IMR-90 (cell line): ENCODE data around the gene EPHA2. TPM values are rescaled to one million over a fixed set of nuclear protein-coding genes. Genes with fewer than 3 reads are reported as not detected.

Experiments
- ATAC-seq: fragments of 200-7000 bp; cut with Tn5 transposase; 2 replicates; pipeline ENCODE4 v1.9.1; 2020; ENCODE audit warnings: low read depth, mild to moderate bottlenecking, moderate library complexity
- BruUV-seq: library from RNA; stranded (reverse); fragments of 400-500 nt; replicated peaks from 2 replicates; lab custom pipeline; 2021; lab: Mats Ljungman, UMichigan
- CTCF ChIA-PET: fragments of 300-600 bp; formaldehyde crosslinking; extraction: SDS; loops from one replicate; lab custom pipeline; 2021; ENCODE audit warnings: antibody characterized with exemption; lab: Yijun Ruan, JAX
- POLR2A ChIA-PET: fragments of 300-600 bp; sonication (Branson Sonifier 250); formaldehyde crosslinking; loops from one replicate; lab custom pipeline; 2022; ENCODE audit warnings: antibody characterized with exemption; ENCODE audit not compliant: unreplicated experiment; lab: Charles Lee
- DNase-seq: peaks from one replicate; pipeline ENCODE4 v3.0.0; 2013
- H2AFZ ChIP-seq: replicated peaks from 2 replicates; pipeline ENCODE3; 2013; ENCODE audit warnings: low read length, mild to moderate bottlenecking; ENCODE audit not compliant: poor library complexity
- H2AK5ac ChIP-seq: 2 replicates; pipeline ENCODE4 v1.6.1; 2013; ENCODE audit warnings: low read depth, low read length, inconsistent platforms
- H2AK9ac ChIP-seq: replicated peaks from 2 replicates; pipeline ENCODE3; 2013; ENCODE audit warnings: mild to moderate bottlenecking, low read depth, low read length, moderate library complexity; ENCODE audit not compliant: poor library complexity
- H2BK120ac ChIP-seq: 2 replicates; pipeline ENCODE4 v1.6.1; 2013; ENCODE audit warnings: low read depth, low read length, inconsistent platforms
- H2BK15ac ChIP-seq: 3 replicates; pipeline ENCODE4 v1.6.1; 2013; ENCODE audit warnings: low read depth, low read length, inconsistent platforms
- H2BK20ac ChIP-seq: 2 replicates; pipeline ENCODE4 v1.6.1; 2013; ENCODE audit warnings: low read depth, mild to moderate bottlenecking, inconsistent platforms, low read length, moderate library complexity
- H2BK5ac ChIP-seq: 2 replicates; pipeline ENCODE4 v1.6.1; 2013; ENCODE audit warnings: mild to moderate bottlenecking, low read depth, low read length, inconsistent platforms; ENCODE audit not compliant: poor library complexity, severe bottlenecking
- H3K14ac ChIP-seq: replicated peaks from 2 replicates; pipeline ENCODE4 v1.6.1; 2013; ENCODE audit warnings: low read depth, low read length, inconsistent platforms
- H3K18ac ChIP-seq: 2 replicates; pipeline ENCODE4 v1.6.1; 2013; ENCODE audit warnings: low read depth, low read length, control low read depth
- H3K23ac ChIP-seq: 2 replicates; pipeline ENCODE4 v1.6.1; 2013; ENCODE audit warnings: low read depth, low read length, inconsistent platforms
- H3K27ac ChIP-seq: 2 replicates; pipeline ENCODE4 v1.5.1; 2013; ENCODE audit warnings: mild to moderate bottlenecking, control low read depth, low read length; ENCODE audit not compliant: insufficient read depth
- H3K27me3 ChIP-seq: 2 replicates; pipeline ENCODE4 v1.6.1; 2013; ENCODE audit warnings: low read length; ENCODE audit not compliant: control insufficient read depth, insufficient read depth
- H3K36me3 ChIP-seq: 2 replicates; pipeline ENCODE4 v1.6.1; 2013; ENCODE audit warnings: low read length, mixed read lengths; ENCODE audit not compliant: control insufficient read depth, insufficient read depth
- H3K4ac ChIP-seq: 2 replicates; pipeline ENCODE4 v1.6.1; 2013; ENCODE audit warnings: low read depth, low read length, inconsistent platforms
- H3K4me1 ChIP-seq: 2 replicates; pipeline ENCODE4 v1.6.1; 2013; ENCODE audit warnings: low read length, mixed read lengths; ENCODE audit not compliant: control insufficient read depth, insufficient read depth
- H3K4me2 ChIP-seq: 2 replicates; pipeline ENCODE4 v1.6.1; 2013; ENCODE audit warnings: low read depth, mild to moderate bottlenecking, control low read depth, low read length, moderate library complexity
- H3K4me3 ChIP-seq: 2 replicates; pipeline ENCODE4 v1.5.1; 2013; ENCODE audit warnings: low read depth, mild to moderate bottlenecking, control low read depth, low read length, moderate library complexity; ENCODE audit not compliant: insufficient read depth
- H3K56ac ChIP-seq: 2 replicates; pipeline ENCODE4 v1.6.1; 2013; ENCODE audit warnings: low read length, inconsistent platforms; ENCODE audit not compliant: insufficient read depth; ENCODE audit errors: extremely low read depth
- H3K79me1 ChIP-seq, 2 experiments: 2 replicates each; pipeline ENCODE4 v1.6.1; 2013; ENCODE audit warnings: low read length in 2 of 2, inconsistent platforms in 1 of 2, low read depth in 1 of 2
- H3K9ac ChIP-seq: 2 replicates; pipeline ENCODE4 v1.6.1; 2013; ENCODE audit warnings: low read depth, low read length, control low read depth
- H3K9me1 ChIP-seq: 2 replicates; pipeline ENCODE4 v1.6.1; 2013; ENCODE audit warnings: low read length, inconsistent platforms; ENCODE audit not compliant: insufficient read depth
- H3K9me3 ChIP-seq: 2 replicates; pipeline ENCODE4 v1.6.1; 2013; ENCODE audit warnings: low read length; ENCODE audit not compliant: control insufficient read depth, insufficient read depth
- H4K20me1 ChIP-seq: 2 replicates; pipeline ENCODE4 v1.6.1; 2013; ENCODE audit warnings: low read length, inconsistent platforms; ENCODE audit not compliant: insufficient read depth
- H4K5ac ChIP-seq: 2 replicates; pipeline ENCODE4 v1.6.1; 2013; ENCODE audit warnings: mild to moderate bottlenecking, low read depth, low read length, control low read depth
- H4K8ac ChIP-seq, 2 experiments: 2 replicates each; pipeline ENCODE4 v1.6.1; 2013; ENCODE audit warnings: low read depth in 2 of 2, low read length in 2 of 2, control low read depth in 1 of 2, inconsistent platforms in 1 of 2
- H4K91ac ChIP-seq: 2 replicates; pipeline ENCODE4 v1.6.1; 2013; ENCODE audit warnings: low read depth, low read length, inconsistent platforms; ENCODE audit not compliant: insufficient read depth
- BHLHE40 ChIP-seq: fragments of 150-350 bp; IDR thresholded peaks from 2 replicates; pipeline ENCODE4 v1.6.1; 2016; ENCODE audit warnings: mild to moderate bottlenecking, low read depth, low read length
- CTCF ChIP-seq: conservative IDR thresholded peaks from 2 replicates; pipeline ENCODE4 v1.5.1; 2012; ENCODE audit warnings: mild to moderate bottlenecking, low read depth, low read length, improper control_type of control experiment
- FOS ChIP-seq: fragments of 150-350 bp; IDR thresholded peaks from 2 replicates; pipeline ENCODE4 v1.6.1; 2016; ENCODE audit warnings: low read depth, low read length
- MAFK ChIP-seq: IDR thresholded peaks from 2 replicates; pipeline ENCODE4 v1.6.1; 2012; ENCODE audit warnings: low read depth, low read length, improper control_type of control experiment
- POLR2A ChIP-seq: IDR thresholded peaks from 2 replicates; pipeline ENCODE4 v1.6.1; 2012; ENCODE audit warnings: mild to moderate bottlenecking, low read depth, low read length
- RAD21 ChIP-seq: IDR thresholded peaks from 2 replicates; pipeline ENCODE4 v1.6.1; 2012; ENCODE audit warnings: low read length, improper control_type of control experiment
- WGBS, 2 experiments: methylation state at CpG; one replicate each; pipeline versions ENCODE4 v1.1.5 to v1.1.7; 2013; ENCODE audit warnings: missing lambda C conversion rate in 2 of 2; ENCODE audit not compliant: insufficient read length in 1 of 2; ENCODE audit errors: extremely low coverage in 2 of 2; 5-methylcytosine and 5-hydroxymethylcytosine counted together
- dilution Hi-C: fragments of 300-500 bp; cut with HindIII; formaldehyde crosslinking; loops from one replicate; pipeline ENCODE4 v1.14.3; 2018; ENCODE audit warnings: low sequenced_read_pairs; ENCODE audit not compliant: unreplicated experiment
- in situ Hi-C: fragments of 300-500 bp; cut with MboI; formaldehyde crosslinking; loops from 3 replicates; pipeline ENCODE4 v1.14.3; 2019; ENCODE audit warnings: low sequenced_read_pairs, inconsistent platforms, mixed read lengths
- intact Hi-C: fragments of 100-400 bp; cut with micrococcal nuclease; formaldehyde crosslinking; loops from 2 replicates; pipeline ENCODE4 v1.10.0; 2022
- polyA plus RNA-seq, 3 experiments: library from polyadenylated mRNA; depleted of rRNA; stranded (reverse); fragments of >200 nt; gene quantifications; 2 replicates each; pipeline ENCODE4 v1.2.3, GENCODE V29; 2012; ENCODE audit warnings: low replicate concordance in 1 of 3
- total RNA-seq: library from RNA; depleted of rRNA; stranded (reverse); fragments of >200 nt; gene quantifications from 2 replicates; pipeline ENCODE4 v1.2.3, GENCODE V29; 2012

The EPHA2 gene
- total and polyA plus RNA-seq, 2 of the 4 experiments (the other 2 are of a cell fraction) = 24.0 to 72.6 TPM

GRCh38 chr1:16095447-16095846, 60.4 kb downstream of the EPHA2 start:
- in situ Hi-C loops = no loop called here
- H3K18ac ChIP-seq = no peak overlapping the region
- peak overlapping the region; percentile 43 for H2AFZ ChIP-seq
- no TSS peak for BruUV-seq
- intact Hi-C loops = no loop called here
- H3K4me3 ChIP-seq = no peak overlapping the region
- H2BK20ac ChIP-seq = no peak overlapping the region
- no peak overlapping the region for H3K14ac ChIP-seq
- H3K56ac ChIP-seq = no peak overlapping the region
- ATAC-seq (no peak), DNase-seq (no peak)
- ChIA-PET CTCF (no interaction called here), POLR2A (no interaction called here)
- TF ChIP-seq MAFK (no peak), BHLHE40 (no peak), RAD21 (no peak), POLR2A (no peak), CTCF (no peak), FOS (no peak)
- H3K4ac ChIP-seq = no peak overlapping the region
- H3K4me1 ChIP-seq = peaks cover 4% of the 10 kb centered on the region
- H3K36me3 ChIP-seq = no peaks in the 10 kb centered on the region
- H4K91ac ChIP-seq = no peak overlapping the region
- H3K23ac ChIP-seq = no peak overlapping the region
- no peak overlapping the region for H3K27ac ChIP-seq
- no peaks in the 10 kb centered on the region for H3K9me3 ChIP-seq
- no peak overlapping the region for H2BK15ac ChIP-seq
- H4K8ac ChIP-seq = no peak overlapping the region
- H3K9me1 ChIP-seq = no peaks in the 10 kb centered on the region
- no peak overlapping the region for H2AK9ac ChIP-seq
- H2AK5ac ChIP-seq = no peak overlapping the region
- H3K79me1 ChIP-seq = no peaks in the 10 kb centered on the region
- dilution Hi-C loops = no loop called here
- H3K9ac ChIP-seq = no peak overlapping the region
- H2BK120ac ChIP-seq = no peak overlapping the region
- no peak overlapping the region for H3K4me2 ChIP-seq
- 80% methylated on average over 2 of the region's 9 CpGs; no CpG with 5 or more reads in 1 of the 2 experiments for WGBS, 2 experiments
- H4K20me1 ChIP-seq = no peaks in the 10 kb centered on the region
- H4K5ac ChIP-seq = no peak overlapping the region
- H2BK5ac ChIP-seq = no peak overlapping the region
- peaks cover 7% of the 10 kb centered on the region; the same call in 1 of the 2 replicates for H3K27me3 ChIP-seq
